GM18519 (cell line): ENCODE measurements around the gene GPR85.
"Not testable (repeated sequence)": the region's sequence is repeated elsewhere in the genome, so short reads cannot be mapped to it uniquely, and the experiment has no call there.

Experiments used
- ATAC-seq: cut with Tn5 transposase; IDR thresholded peaks from one replicate; pipeline ENCODE4 v1.9.1; 2021; ENCODE audit warnings: mild to moderate bottlenecking, moderate library complexity; ENCODE audit not compliant: unreplicated experiment, low FRiP score

GPR85 gene

DNA sequence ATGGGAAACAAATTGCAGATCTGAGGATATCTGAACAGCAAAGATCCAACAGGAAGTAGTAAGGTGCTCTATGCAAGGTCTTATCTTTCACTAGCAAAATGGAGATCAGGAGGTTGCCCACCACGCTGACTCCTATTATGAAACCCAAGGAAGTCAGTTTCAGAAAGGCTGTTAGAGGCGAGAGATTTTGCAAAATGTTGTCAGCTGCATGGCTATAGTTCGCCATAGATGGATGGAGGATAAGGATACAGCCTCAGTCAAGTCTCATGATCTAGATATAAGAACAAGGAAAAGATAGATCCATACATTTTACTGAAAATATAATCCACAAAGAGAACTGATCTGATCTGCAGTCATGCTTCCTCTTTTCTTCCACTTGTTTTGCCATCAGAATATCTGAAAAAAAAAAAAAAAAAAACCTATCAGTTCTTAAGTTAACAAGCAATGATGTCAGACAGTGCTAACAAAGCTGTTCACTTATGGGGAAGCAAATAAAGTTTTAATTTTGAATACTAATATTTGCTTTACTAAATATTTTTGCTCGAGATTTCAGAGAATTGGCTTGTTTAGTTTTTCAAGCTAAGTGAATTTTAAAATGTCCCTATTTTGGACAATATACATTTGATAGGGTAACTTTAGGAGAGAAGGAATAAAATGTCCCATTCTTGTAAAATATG lies 2.0 kb downstream of the GPR85 start:
- ATAC-seq = no peak

DNA sequence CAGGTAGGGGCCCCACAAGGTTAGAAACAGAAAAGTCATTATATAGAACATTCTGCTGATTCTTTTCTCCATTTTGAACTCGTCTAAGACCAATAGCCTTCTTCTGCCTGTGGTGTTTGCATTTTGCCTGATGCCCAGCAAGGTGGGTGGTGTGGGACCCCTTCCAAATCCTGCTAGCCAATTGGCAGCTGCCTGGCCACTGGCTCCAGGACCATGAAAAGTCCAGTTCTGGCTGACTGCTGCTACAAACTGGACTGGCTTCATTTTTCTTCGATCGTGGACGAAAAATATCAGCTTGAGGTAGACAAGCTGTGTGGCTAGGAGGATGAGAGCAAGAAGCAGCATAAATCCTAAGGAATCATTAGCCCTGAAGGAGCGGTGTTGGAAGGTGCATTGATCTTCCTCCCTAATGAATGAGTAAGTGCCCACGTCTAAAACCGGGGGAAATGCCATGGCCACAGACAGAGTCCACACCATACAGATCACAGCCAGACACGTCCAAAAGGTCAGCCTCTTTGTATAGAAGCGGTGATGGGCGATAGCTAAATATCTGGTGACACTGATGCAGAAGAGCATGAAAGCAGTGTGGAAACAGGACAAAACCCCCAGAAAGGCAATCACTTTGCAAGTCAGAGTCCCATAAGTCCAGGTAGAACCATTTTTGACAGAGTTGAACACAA lies 2.7 kb downstream of the GPR85 start:
- no peak for ATAC-seq

DNA sequence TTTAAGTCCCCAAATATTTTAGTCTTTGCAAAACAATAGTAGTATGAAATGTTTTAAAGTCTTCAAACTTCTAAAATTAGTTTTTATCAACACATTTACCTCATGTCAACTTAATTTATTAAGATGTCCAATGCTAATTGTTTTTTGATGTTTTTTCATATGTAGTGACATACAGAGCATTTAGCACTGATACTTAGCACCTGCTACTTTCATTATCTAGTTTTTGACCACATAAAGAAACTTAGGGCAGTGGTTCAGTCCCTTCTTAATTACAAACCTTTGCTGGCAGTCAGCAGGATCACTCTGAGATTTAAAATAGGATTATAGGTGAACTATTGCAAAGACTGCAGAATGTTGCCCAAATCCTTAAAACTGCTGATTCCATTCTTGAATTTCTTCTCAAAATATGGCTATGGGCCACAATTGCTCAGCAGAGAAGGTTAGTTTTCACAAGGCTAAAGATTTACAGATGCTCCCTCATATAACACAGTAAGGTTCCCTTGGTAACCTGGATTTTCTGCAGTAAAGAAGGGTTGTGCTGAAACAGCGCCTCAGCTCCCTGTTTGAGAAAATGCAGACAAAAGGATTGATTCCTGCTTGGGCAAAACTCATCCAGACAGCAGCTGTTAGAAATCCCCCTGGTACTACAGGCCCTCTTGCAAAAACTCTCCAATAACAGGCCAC lies 3.4 kb downstream of the GPR85 start:
- ATAC-seq = no peak

DNA sequence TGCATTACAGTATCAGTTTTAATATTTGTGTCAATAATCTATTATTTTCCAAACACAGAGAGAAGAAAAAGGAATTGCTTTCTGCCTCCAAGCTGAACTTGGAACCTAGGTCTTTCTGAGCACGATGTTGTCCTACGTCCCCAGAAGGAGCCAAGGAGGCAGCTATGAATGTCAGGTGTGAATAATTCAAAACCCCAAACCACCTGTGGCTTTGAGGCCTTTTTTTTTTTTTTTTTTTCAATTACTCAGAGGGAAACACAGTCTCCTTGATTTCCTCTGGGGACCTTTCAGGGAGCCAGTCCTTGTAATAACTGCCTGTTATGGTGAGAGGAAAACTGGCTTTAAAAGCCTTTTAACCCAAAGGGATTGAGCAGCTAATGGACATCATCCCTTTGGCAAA lies 8.3 kb downstream of the GPR85 start:
- ATAC-seq = no peak

DNA sequence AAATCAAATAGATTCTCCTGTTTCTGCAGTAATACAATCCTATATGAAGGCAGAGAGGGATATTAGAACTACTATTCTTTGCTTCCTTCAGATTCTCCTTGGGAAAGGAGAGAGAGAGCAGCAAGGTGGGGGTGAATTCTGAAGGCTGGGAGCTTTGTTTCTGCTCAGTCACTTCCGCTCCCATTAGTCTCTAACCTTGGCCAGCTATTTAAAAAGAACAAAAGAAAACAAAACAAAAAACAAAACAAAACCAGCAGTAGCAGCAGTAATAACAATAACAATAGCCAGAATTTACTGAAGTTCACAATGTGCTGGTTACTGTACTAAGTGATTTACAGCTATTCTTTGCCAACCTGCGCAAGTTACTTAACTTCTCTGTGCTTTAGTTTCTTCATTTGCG lies 9.9 kb downstream of the GPR85 start:
- ATAC-seq = no peak

DNA sequence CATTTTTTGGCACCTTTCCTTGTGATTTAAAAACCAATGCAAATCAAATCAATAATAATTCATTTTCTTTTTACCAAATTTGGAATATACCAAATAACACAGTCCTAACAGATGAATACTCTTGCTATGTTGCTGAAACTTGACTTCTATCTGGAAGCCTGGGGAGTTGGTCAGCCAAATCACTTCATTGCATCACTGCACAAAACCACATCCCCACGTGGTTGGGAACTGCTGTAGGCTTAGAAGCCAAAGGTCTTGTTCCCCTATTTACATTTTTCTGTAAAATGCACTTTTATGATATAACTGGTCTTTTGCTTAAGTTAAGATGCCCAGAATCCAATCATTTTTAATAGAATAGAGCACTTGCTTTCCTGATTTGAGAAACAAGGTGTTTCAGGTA lies 15.2 kb downstream of the GPR85 start:
- no peak for ATAC-seq

DNA sequence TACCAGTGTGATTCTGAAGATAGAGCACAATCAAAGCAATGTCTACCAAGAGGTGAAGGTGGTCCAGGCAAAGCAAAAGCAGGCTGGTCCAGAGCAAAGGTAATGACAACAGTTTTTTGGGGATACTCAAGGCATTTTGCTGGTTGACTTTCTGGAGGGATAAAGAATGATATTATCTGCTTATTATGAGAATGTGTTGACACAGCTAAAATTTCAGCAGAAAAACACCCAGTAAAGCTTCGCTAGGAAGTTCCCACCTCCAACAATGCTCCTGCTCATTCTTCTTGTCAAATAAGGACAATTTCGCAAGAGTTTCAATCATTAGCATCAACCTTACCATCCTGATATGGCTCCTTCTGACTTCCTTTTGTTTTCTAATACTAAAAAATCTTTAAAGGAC lies 24.1 kb downstream of the GPR85 start:
- no peak for ATAC-seq

DNA sequence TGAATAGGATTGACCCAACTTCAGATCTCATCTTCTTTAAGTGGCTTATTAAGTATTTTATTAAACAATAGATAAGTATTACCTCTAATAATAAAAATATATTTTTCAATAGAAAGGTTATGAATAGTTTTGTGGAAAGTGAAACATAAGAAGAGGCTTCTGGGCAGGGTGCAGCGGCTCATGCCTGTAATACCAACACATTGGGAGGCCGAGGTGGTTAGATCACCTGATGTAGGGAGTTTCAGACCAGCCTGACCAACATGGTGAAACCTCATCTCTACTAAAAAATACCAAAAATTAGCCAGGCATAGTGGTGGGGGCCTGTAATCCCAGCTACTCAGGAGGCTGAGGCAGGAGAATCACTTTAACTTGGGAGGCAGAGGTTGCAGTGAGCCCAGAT lies 26.5 kb downstream of the GPR85 start:
- no peak for ATAC-seq

DNA sequence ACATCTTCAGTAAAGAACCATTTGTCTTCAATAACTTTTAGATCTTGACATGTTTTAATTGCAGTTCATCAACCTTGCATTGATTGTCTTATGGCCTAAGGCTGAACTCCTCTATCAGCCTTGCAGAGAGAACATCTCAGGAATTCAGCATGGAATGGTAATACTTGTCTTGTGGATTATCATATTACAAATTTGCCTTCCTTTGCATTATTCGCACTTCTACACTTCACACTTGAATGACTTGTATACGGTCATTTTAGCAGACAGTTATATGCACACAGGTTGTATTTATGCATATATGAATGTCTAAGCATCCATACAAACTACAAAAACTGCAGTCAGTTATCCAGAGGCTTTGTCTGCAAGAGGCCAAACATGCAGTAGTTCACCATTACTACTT lies 31.7 kb downstream of the GPR85 start:
- no peak for ATAC-seq

DNA sequence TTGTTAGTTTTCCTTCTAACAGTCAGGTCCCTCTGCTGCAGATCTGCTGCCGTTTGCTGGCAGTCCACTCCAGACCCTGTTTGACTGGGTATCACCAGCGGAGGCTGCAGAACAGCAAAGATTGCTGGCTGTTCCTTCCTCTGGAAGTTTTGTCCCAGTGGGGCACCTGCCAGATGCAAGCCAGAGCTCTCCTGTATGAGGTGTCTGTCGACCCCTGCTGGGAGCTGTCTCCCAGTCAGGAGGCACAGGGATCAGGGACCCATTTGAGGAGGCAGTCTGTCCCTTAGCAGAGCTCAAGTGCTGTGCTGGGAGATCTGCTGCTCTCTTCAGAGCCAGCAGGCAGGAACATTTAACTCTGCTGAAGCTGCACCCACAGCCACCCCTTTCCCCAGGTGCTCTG lies 32.4 kb downstream of the GPR85 start:
- ATAC-seq = not testable (repeated sequence)

DNA sequence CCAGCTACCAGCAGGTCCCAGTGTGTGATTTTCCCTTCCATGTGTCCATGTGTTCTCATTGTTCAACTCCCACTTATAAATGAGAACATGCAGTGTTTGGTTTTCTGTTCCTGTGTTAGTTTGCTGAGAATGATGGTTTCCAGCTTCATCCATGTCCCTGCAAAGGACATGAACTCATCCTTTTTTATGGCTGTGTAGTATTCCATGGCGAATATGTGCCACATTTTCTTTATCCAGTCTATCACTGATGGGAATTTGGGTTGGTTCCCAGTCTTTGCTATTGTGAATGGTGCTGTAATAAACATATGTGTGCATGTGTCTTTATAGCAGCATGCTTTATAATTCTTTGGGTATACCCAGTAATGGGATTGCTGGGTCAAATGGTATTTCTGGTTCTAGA lies 37.4 kb downstream of the GPR85 start:
- not testable (repeated sequence) for ATAC-seq

DNA sequence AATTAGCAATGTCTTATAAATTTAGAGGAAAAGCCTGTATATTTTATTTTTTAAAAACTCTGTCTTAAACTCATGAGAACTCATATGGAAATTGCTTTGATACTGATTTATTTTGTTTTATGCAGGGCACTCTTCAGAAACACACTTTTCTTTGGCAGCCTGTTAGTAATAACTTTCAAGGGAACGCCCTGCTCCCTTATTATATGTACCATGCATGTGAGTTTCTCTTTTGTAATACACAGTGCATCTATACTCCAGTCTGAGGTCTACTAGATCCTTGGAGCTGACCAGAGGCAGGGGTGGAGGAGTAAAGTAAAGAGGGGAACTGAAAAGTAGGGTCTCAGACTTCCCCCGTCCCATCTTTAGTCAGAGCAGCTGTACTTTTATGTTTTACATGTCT lies 40.2 kb downstream of the GPR85 start:
- no peak for ATAC-seq

DNA sequence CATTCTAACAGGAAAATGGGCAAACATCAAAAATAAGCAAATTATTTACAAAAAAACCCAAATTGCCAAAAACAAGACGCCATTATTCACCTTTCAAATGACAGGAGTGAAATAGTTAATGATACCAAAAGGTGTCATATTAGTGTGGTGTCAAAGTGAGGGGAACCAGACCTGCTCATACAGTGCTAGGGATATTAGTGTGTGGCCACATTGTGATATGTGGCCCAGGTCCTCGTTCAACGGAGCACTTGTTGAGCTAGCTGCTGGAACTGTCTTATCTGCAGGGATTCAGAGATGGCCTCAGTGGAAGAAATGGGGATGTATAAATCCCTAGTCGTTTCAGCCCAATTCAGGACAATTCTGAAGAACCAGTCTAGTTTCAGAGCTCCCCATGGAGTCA lies 41.2 kb downstream of the GPR85 start:
- ATAC-seq = no peak

DNA sequence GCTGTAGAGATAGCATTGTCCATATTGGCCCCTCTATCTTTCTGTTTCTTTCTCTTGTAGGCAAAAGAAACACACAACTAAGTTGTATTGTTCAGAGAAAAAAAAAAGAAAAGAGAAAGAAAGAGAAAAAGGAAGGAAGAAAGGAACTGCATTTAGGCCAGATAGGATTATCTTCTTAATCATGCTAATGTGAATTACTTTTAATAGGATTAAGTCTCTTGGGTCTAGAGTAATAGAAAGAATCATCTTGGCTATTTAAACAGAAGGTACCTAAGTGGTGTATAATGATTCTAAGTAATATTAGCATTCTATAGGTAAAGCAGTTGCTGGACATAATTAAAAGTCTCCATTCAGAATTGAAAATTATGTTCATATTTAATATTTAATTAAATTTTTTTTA lies 42.2 kb downstream of the GPR85 start:
- ATAC-seq = no peak

DNA sequence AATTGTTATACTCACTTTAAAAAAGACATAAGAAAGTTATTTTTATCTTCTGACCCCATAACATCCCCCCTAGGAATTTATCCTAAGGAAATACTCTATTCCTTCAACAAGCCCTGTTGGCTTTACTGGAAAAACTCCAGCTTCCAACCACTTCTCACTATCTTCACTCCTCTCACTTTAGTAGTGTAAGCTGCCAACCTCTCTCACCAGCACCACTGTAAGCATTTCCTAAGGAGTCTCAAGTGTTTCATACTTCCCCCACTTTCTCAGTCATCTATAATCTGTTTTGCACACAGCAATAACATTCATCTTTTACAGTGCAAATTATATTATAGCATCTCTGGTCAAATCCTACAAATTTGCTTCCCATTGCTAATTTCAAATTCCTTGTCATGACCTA lies 45.8 kb downstream of the GPR85 start:
- ATAC-seq = no peak

DNA sequence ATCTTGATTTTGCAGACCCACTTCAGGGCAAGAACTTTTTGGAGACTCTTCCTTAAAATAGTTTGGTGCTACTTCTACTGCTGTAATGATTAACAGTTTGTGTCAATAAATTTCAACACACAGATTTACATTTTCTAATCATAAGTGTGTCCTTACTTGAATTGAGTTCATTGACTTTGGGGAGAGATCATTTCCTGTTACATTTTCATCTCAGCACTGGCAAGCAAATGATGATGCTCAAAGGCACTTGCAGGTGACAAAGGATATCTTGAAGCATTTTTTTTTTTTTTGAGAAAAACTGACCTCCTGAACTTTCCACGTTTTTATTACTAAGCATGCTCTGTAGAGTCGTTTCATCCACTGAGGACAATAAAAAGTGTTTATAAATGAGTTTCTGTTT lies 52.7 kb downstream of the GPR85 start:
- ATAC-seq = no peak
